GM23338 (cell line): ENCODE measurements around the gene OR6C70. TPM values are rescaled to one million over a fixed set of nuclear protein-coding genes. Genes with fewer than 3 reads are reported as not detected.

Experiments
- ATAC-seq: fragments of 200-7000 bp; cut with Tn5 transposase; 3 replicates; pipeline ENCODE4 v1.9.1; 2020
- DNase-seq: peaks from one replicate; pipeline ENCODE4 v3.0.0-alpha.2; 2015; ENCODE audit warnings: low spot score
- H2AFZ ChIP-seq: fragments of 200-600 bp; sonication (generic); 2 replicates; pipeline ENCODE4 v1.8.0; 2016; ENCODE audit warnings: antibody characterized with exemption, mild to moderate bottlenecking, moderate library complexity
- H3F3A ChIP-seq: fragments of 200-600 bp; sonication (generic); replicated peaks from 2 replicates; pipeline ENCODE4 v1.8.0; 2017; ENCODE audit warnings: antibody characterized with exemption, mixed run types, low read depth
- H3K27ac ChIP-seq: fragments of 200-600 bp; sonication (generic); 2 replicates; pipeline ENCODE4 v1.6.1; 2016; ENCODE audit warnings: low read depth
- H3K27me3 ChIP-seq: fragments of 200-600 bp; sonication (generic); 2 replicates; pipeline ENCODE4 v1.8.0; 2016; ENCODE audit warnings: mild to moderate bottlenecking, mixed run types, moderate library complexity; ENCODE audit not compliant: insufficient read depth
- H3K36me3 ChIP-seq: fragments of 200-600 bp; sonication (generic); 2 replicates; pipeline ENCODE4 v1.8.0; 2016; ENCODE audit warnings: mild to moderate bottlenecking; ENCODE audit not compliant: insufficient read depth
- H3K4me1 ChIP-seq: fragments of 200-600 bp; sonication (generic); 2 replicates; pipeline ENCODE4 v1.8.0; 2016; ENCODE audit warnings: mild to moderate bottlenecking, moderate library complexity; ENCODE audit not compliant: insufficient read depth
- H3K4me2 ChIP-seq: fragments of 200-600 bp; sonication (generic); 2 replicates; pipeline ENCODE4 v1.7.1; 2017; ENCODE audit warnings: mixed run types
- H3K4me3 ChIP-seq: fragments of 200-600 bp; sonication (generic); 2 replicates; pipeline ENCODE4 v1.6.1; 2016; ENCODE audit warnings: mixed run types
- H3K79me2 ChIP-seq: fragments of 200-600 bp; sonication (generic); replicated peaks from 2 replicates; pipeline ENCODE4 v1.8.0; 2017; ENCODE audit warnings: mild to moderate bottlenecking; ENCODE audit not compliant: insufficient read depth
- H3K9me2 ChIP-seq: fragments of 200-600 bp; sonication (generic); 2 replicates; pipeline ENCODE4 v1.8.0; 2017; ENCODE audit not compliant: insufficient read depth
- H4K20me1 ChIP-seq: fragments of 200-600 bp; sonication (generic); replicated peaks from 2 replicates; pipeline ENCODE4 v1.8.0; 2017; ENCODE audit warnings: mild to moderate bottlenecking; ENCODE audit not compliant: insufficient read depth
- H3K27ac Mint-ChIP-seq: 2 replicates; pipeline ENCODE4 v1.8.0; 2020; ENCODE audit warnings: inconsistent platforms, mild to moderate bottlenecking, moderate library complexity, mixed read lengths
- H3K27me3 Mint-ChIP-seq: 3 replicates; pipeline ENCODE4 v1.8.0; 2022; ENCODE audit warnings: low read depth, mild to moderate bottlenecking, moderate library complexity, mixed read lengths, inconsistent platforms; ENCODE audit not compliant: insufficient read depth, poor library complexity
- H3K36me3 Mint-ChIP-seq: 3 replicates; pipeline ENCODE4 v1.8.0; 2021; ENCODE audit warnings: low read depth, mild to moderate bottlenecking, inconsistent platforms, moderate library complexity, mixed read lengths
- H3K4me1 Mint-ChIP-seq: 3 replicates; pipeline ENCODE4 v1.8.0; 2020; ENCODE audit warnings: mild to moderate bottlenecking, inconsistent platforms, mixed read lengths
- H3K4me3 Mint-ChIP-seq: 3 replicates; pipeline ENCODE4 v1.8.0; 2021; ENCODE audit warnings: moderate library complexity, mild to moderate bottlenecking, inconsistent platforms, mixed read lengths
- H3K9me3 Mint-ChIP-seq: 3 replicates; pipeline ENCODE4 v1.8.0; 2020; ENCODE audit warnings: moderate library complexity, mild to moderate bottlenecking, inconsistent platforms, mixed read lengths
- CTCF ChIP-seq, 2 experiments: fragments of 200-600 bp in 1 of 2; sonication (generic) in 1 of 2; conservative IDR thresholded peaks; 2 replicates each; pipeline versions ENCODE4 v1.5.1 to v1.6.1; 2016 to 2017; ENCODE audit warnings: antibody characterized with exemption in 2 of 2, low read depth in 2 of 2, mild to moderate bottlenecking in 2 of 2, moderate library complexity in 1 of 2
- EZH2 ChIP-seq: fragments of 200-600 bp; sonication (generic); IDR thresholded peaks from one replicate; pipeline ENCODE4 v1.8.0; 2017; ENCODE audit warnings: antibody characterized with exemption, mild to moderate bottlenecking, low read depth; ENCODE audit not compliant: unreplicated experiment
- EZH2phosphoT487 ChIP-seq: fragments of 200-600 bp; sonication (generic); IDR thresholded peaks from one replicate; pipeline ENCODE4 v1.8.1; 2018; ENCODE audit warnings: antibody characterized with exemption; ENCODE audit not compliant: unreplicated experiment
- JUNB ChIP-seq: IDR thresholded peaks from one replicate; pipeline ENCODE4 v1.6.1; 2016; ENCODE audit warnings: antibody characterized with exemption; ENCODE audit not compliant: unreplicated experiment
- NANOG ChIP-seq: IDR thresholded peaks from 2 replicates; pipeline ENCODE4 v1.6.1; 2016; ENCODE audit warnings: antibody characterized with exemption, borderline replicate concordance
- POLR2AphosphoS5 ChIP-seq: IDR thresholded peaks from 2 replicates; pipeline ENCODE4 v1.6.1; 2016; ENCODE audit warnings: antibody characterized with exemption, low read depth
- REST ChIP-seq: IDR thresholded peaks from one replicate; pipeline ENCODE4 v1.6.1; 2018; ENCODE audit warnings: antibody characterized with exemption; ENCODE audit not compliant: unreplicated experiment
- ZNF114 ChIP-seq: fragments of 250-450 bp; sonication (Bioruptor Pico); IDR thresholded peaks from 2 replicates; pipeline ENCODE4 v1.5.0; 2020; ENCODE audit warnings: mild to moderate bottlenecking, moderate library complexity
- polyA plus RNA-seq: library from polyadenylated mRNA; unstranded; fragments of >200 nt; fragmentation: Nextera tagmentation; extraction: Ambion mirVana; gene quantifications from 2 replicates; pipeline ENCODE4 v1.2.1, GENCODE V29; 2016
- total RNA-seq: library from RNA; depleted of rRNA; stranded (reverse); fragments of >200 nt; shearing (Covaris generic); gene quantifications from 2 replicates; pipeline ENCODE4 v1.2.3, GENCODE V29; 2014
- TF ChIP-seq, protein P1 (sequence below): IDR thresholded peaks from 2 replicates; pipeline ENCODE4 v1.6.1; 2016; ENCODE audit warnings: antibody characterized with exemption

The OR6C70 gene
- total and polyA plus RNA-seq, 2 experiments from 2014 or later: not detected

DNA sequence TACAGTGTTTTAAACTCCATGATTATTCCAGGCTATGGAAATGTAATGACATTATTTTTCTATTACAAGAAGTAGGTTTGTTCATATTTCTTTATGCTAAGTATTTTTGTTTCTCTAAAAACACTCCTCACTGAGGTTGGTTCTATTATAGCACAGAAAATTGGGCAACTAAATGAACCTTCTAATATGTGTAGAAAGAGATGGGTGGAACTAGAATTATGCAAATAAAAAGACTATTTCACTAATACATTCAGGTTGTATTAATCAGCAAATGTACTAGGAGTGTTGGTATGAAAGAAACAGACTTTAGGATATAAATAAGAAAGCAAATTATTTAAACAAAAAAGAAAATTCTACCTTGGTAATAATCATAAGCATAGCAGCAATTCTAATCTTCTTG is 21.1 kb downstream of the OR6C70 start:
- H3K4me2 ChIP-seq: no peak overlapping the region
- H3K9me2 ChIP-seq: no peaks in the 10 kb centered on the region
- no peak overlapping the region for H2AFZ ChIP-seq
- H3K27me3 Mint-ChIP-seq: no peaks in the 10 kb centered on the region
- H3K4me1 Mint-ChIP-seq: no peaks in the 10 kb centered on the region
- no peak overlapping the region for H3K4me3 ChIP-seq
- H3K27ac ChIP-seq: no peak overlapping the region
- no peaks in the 10 kb centered on the region for H3K79me2 ChIP-seq
- H3F3A ChIP-seq: no peaks in the 10 kb centered on the region
- H3K36me3 Mint-ChIP-seq: no peaks in the 10 kb centered on the region
- no peaks in the 10 kb centered on the region for H4K20me1 ChIP-seq
- ATAC-seq (no peak), DNase-seq (no peak)
- TF ChIP-seq EZH2 (no peak), REST (no peak), JUNB (no peak), ZNF114 (CRISPR knock-in tag) (no peak), NANOG (no peak), POLR2AphosphoS5 (no peak)
- TF ChIP-seq, protein P1, sequence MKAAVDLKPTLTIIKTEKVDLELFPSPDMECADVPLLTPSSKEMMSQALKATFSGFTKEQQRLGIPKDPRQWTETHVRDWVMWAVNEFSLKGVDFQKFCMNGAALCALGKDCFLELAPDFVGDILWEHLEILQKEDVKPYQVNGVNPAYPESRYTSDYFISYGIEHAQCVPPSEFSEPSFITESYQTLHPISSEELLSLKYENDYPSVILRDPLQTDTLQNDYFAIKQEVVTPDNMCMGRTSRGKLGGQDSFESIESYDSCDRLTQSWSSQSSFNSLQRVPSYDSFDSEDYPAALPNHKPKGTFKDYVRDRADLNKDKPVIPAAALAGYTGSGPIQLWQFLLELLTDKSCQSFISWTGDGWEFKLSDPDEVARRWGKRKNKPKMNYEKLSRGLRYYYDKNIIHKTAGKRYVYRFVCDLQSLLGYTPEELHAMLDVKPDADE: no peak
- H3K27me3 ChIP-seq: no peaks in the 10 kb centered on the region
- no peak overlapping the region for H3K27ac Mint-ChIP-seq
- no peak overlapping the region for H3K4me3 Mint-ChIP-seq
- no peaks in the 10 kb centered on the region for H3K4me1 ChIP-seq
- H3K36me3 ChIP-seq: no peaks in the 10 kb centered on the region
- no peaks in the 10 kb centered on the region for H3K9me3 Mint-ChIP-seq

- no peaks in the 10 kb centered on the region for H3K4me1 Mint-ChIP-seq
- H3K27ac Mint-ChIP-seq: no peak overlapping the region
- Histone ChIP-seq H3K27ac (no peak overlapping the region), H3K27me3 (no peaks in the 10 kb centered on the region), H3K4me2 (no peak overlapping the region), H3K36me3 (no peaks in the 10 kb centered on the region), H2AFZ (peak overlapping the region; percentile 74), H3K9me2 (no peaks in the 10 kb centered on the region), H3K4me3 (no peak overlapping the region), H4K20me1 (no peaks in the 10 kb centered on the region), H3K4me1 (no peaks in the 10 kb centered on the region), H3F3A (no peaks in the 10 kb centered on the region), H3K79me2 (no peaks in the 10 kb centered on the region)
- no peak for TF ChIP-seq EZH2
- TF ChIP-seq EZH2phosphoT487: no peak
- peak; percentile 38 to 52 for TF ChIP-seq CTCF (conservative IDR thresholded peaks at IDR 0.05; ENCODE audit: low read depth in 2 of 2)
- DNase-seq (peak; percentile 11), ATAC-seq (peak; percentile 42; the same call in 2 of the 3 replicates)
- H3K9me3 Mint-ChIP-seq: peaks cover 7% of the 10 kb centered on the region; the same call in 2 of the 3 replicates
- H3K4me3 Mint-ChIP-seq: no peak overlapping the region
- no peaks in the 10 kb centered on the region for H3K27me3 Mint-ChIP-seq
- peaks cover 3% of the 10 kb centered on the region; the same call in 2 of the 3 replicates for H3K36me3 Mint-ChIP-seq
These were observed 23.6 kb downstream of the OR6C70 start for GRCh38 chr12:55446326-55446725.
